GM12864 (cell line): Measurements from ENCODE around the gene DDX47.
"Not testable (repeated sequence)": the region's sequence is repeated elsewhere in the genome, so short reads cannot be mapped to it uniquely, and the experiment has no call there.

ENCODE experiments used
- DNase-seq: peaks from one replicate; pipeline ENCODE4 v3.0.0-alpha.2; 2011; ENCODE audit warnings: low read depth
- H3K4me3 ChIP-seq: 2 replicates; pipeline ENCODE4 v1.5.1; 2011; ENCODE audit warnings: mild to moderate bottlenecking, low read depth, low read length, control low read depth
- TF ChIP-seq, protein P1 (sequence below): IDR thresholded peaks from 2 replicates; pipeline ENCODE4 v1.5.1; 2011; ENCODE audit warnings: low read depth, mild to moderate bottlenecking, moderate library complexity, low read length, control low read depth, inconsistent platforms; ENCODE audit errors: missing control alignments

The DDX47 gene

DNA sequence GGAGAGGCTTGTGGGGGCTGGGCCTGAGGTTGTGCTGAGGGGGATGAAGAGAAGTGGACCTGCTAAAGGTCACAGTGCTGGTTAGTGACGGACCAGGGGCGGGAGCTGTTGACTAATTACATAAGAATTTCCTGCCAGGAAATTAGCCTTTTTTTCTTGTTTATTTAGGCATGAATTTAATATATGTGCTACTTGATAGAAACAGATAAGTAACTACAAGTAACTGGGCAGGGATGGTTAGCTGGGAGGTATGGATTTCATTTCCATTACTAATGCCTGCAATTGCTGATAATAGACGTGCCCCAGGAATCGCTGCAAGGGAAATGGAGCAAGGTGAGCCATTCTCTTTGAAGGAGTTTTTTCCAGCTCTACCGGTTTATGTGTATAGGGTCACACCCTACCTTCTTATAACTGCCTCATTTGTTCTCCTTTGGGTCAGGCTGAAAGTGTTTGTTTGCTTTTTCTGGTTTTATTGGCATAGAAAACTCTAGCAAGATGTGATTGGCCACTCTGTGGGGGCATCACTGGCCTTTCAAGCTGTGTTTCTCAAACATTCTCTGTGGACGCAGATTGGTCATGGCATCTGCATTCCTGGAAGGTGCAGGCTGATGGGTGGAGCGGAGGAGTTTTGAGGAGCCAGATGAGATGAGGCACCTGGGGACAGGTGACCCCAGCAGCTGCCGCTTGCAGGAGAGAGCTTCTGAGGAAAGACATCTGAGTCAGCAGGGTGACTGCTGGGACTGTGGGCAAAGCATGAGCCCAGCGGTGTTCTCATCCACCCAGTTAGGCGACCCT, 59.2 kb downstream of the DDX47 start:
- TF ChIP-seq, protein P1, sequence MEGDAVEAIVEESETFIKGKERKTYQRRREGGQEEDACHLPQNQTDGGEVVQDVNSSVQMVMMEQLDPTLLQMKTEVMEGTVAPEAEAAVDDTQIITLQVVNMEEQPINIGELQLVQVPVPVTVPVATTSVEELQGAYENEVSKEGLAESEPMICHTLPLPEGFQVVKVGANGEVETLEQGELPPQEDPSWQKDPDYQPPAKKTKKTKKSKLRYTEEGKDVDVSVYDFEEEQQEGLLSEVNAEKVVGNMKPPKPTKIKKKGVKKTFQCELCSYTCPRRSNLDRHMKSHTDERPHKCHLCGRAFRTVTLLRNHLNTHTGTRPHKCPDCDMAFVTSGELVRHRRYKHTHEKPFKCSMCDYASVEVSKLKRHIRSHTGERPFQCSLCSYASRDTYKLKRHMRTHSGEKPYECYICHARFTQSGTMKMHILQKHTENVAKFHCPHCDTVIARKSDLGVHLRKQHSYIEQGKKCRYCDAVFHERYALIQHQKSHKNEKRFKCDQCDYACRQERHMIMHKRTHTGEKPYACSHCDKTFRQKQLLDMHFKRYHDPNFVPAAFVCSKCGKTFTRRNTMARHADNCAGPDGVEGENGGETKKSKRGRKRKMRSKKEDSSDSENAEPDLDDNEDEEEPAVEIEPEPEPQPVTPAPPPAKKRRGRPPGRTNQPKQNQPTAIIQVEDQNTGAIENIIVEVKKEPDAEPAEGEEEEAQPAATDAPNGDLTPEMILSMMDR, result no peak
- H3K4me3 ChIP-seq, result no peak overlapping the region

DNA sequence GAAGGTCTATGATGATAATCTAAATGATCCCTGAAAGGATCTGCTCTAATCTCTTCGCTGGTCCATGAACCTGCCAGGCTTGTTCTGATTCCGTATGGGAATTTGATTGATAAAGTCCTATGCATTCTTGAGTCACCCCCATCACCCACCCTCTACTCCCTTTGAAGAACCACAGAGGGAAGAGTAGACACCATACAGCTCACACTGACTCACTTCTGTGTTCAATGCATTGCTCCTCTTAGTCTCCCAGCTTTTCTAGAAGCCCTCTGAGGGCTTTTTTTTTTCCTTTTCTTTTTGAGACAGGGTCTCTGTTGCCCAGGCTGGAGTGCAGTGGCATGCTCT, 59.8 kb downstream of the DDX47 start:
- no peak for DNase-seq
- TF ChIP-seq, protein P1, result no peak

More for the DNA sequence above, 59.2 kb downstream of the DDX47 start:
- no peak for DNase-seq

DNA sequence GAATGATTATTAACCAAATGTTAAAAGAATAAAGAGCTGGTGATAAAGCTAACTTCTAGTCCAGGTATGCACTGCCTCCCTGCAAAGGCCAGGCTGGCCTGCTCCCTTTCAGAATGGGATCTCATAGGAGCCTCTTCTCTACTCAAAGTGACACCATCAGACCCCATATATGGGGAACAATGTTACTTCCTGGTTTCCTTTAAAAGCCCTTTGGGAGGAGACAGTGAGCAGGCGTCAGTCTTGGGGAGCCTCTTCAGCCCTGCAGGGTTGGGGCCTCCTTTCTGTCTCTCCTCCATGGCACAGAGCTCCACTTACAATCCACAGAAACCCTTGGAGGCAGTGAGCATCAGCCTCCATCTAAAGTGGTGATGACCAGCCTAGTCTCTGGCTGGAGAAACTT, 60.9 kb downstream of the DDX47 start:
- TF ChIP-seq, protein P1, result no peak
- no peak for DNase-seq
- no peak overlapping the region for H3K4me3 ChIP-seq

More for the DNA sequence above, 59.8 kb downstream of the DDX47 start:
- H3K4me3 ChIP-seq, result no peak overlapping the region

DNA sequence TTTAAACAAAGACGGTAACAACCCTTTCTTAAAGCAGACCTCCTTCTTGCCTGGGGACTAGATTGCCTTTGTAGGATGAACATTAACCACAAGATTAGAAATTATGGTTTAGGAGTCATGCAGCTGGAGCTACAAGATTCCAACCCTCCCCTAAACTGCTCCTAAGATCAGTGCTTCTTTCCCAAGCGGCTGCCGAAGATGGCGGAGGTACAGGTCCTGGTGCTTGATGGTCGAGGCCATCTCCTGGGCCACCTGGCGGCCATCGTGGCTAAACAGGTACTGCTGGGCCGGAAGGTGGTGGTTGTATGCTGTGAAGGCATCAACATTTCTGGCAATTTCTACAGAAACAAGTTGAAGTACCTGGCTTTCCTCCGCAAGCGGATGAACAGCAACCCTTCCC, 62.2 kb downstream of the DDX47 start:
- H3K4me3 ChIP-seq, DNase-seq: not testable (repeated sequence)

DNA sequence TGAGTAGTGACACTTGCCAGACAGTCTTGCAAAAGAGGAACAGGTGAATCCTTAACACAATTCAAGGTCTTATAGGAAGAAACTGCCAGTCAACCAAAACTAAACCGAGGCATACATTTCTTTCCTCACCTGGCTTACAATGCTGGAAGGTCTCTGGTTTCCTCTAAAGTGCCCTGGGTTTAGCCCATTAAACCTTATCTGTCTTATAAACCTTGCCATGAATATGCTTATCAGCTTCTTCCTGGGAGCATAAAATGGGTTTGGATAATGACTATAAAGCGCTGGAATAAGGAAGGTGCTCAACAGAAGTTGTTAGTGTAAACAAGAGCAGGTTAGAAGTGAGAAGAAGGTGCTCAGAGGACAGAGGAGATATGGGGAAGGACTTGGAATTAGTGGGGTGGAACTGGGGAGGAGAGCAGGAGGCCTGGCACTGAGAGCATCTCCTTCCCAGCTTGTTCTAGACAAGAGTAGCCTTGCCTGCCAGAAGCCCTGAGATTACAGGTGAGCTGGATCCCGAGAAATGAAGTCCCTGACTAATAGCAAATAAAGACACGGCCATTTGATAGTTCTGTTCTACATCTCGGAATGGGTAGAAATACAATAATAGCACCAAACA, 64.1 kb downstream of the DDX47 start:
- DNase-seq, result no peak
- TF ChIP-seq, protein P1, result no peak
- no peak overlapping the region for H3K4me3 ChIP-seq

DNA sequence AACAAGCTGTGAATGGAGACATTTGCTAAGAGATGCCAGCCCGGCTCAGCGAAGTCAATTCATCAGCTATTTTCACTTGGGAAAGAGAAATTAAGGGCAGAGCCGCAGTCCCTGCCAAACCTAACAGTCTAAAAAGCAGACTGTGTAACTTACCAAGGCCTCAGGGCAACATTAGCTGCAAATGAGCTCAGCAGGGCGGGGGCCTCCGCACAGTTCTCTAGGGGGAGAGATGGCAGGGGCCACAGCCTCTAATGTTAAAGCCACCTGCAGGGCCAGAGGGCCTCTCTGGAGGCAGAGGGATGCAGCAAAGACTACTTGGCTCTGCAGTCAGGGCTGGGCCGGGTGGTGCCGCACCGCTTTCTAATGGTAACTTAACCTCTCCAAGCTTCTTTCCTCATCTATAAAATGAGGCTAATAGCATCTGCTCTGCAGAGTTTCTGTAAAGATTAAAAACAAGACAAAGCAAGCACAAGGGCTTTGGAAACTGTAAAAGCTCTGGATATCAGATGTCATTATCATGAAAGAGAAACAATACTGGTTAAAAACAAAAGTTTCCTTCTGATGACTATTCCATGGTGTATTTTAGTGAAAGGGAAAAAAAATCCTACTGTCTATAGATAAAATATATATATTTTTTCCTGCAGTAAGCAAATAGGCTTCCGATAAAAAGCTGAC, 64.8 kb downstream of the DDX47 start:
- no peak for DNase-seq
- no peak overlapping the region for H3K4me3 ChIP-seq
- TF ChIP-seq, protein P1, result no peak
